H1 (cell line): Measurements from ENCODE around the gene INPP4B. TPM values are rescaled to one million over a fixed set of nuclear protein-coding genes. Genes with fewer than 3 reads are reported as not detected.

ENCODE experiments used
- CTCF ChIA-PET: fragments of 300-600 bp; sonication (Branson Sonifier 250); formaldehyde crosslinking; loops from one replicate; lab custom pipeline; 2021; ENCODE audit not compliant: partially characterized antibody; lab: Charles Lee
- POLR2A ChIA-PET: fragments of 300-600 bp; sonication (Branson Sonifier 250); formaldehyde crosslinking; loops from one replicate; lab custom pipeline; 2021; ENCODE audit warnings: inconsistent platforms; ENCODE audit not compliant: partially characterized antibody; lab: Charles Lee
- DNase-seq, 2 experiments: peaks; one replicate each; pipeline versions ENCODE4 v3.0.0 to v3.0.0-alpha.2; 2010 to 2022; ENCODE audit warnings: low spot score in 2 of 2, low read depth in 1 of 2, mixed read lengths in 1 of 2
- FAIRE-seq: peaks from 2 replicates; lab custom pipeline; 2011; peaks lifted over from hg19 to GRCh38; lab: Jason Lieb, UNC
- H2AFZ ChIP-seq: 2 replicates; pipeline ENCODE4 v1.8.1; 2012; ENCODE audit warnings: low read length, inconsistent platforms
- H2AK5ac ChIP-seq: 2 replicates; pipeline ENCODE4 v1.6.1; 2013; ENCODE audit warnings: low read depth, low read length
- H2BK120ac ChIP-seq: replicated peaks from 2 replicates; pipeline ENCODE3; 2013; ENCODE audit warnings: low read depth, low read length, inconsistent platforms
- H2BK12ac ChIP-seq: 2 replicates; pipeline ENCODE4 v1.6.1; 2013; ENCODE audit warnings: low read depth, low read length
- H2BK15ac ChIP-seq: 2 replicates; pipeline ENCODE4 v1.6.1; 2013; ENCODE audit warnings: low read length
- H2BK20ac ChIP-seq: 2 replicates; pipeline ENCODE4 v1.6.1; 2013; ENCODE audit warnings: low read length
- H2BK5ac ChIP-seq: 2 replicates; pipeline ENCODE4 v1.6.1; 2013; ENCODE audit warnings: low read depth, low read length
- H3K14ac ChIP-seq: 2 replicates; pipeline ENCODE4 v1.6.1; 2013; ENCODE audit warnings: inconsistent platforms; ENCODE audit not compliant: insufficient read length
- H3K18ac ChIP-seq: 2 replicates; pipeline ENCODE4 v1.6.1; 2013; ENCODE audit warnings: low read length; ENCODE audit errors: extremely low read depth
- H3K23ac ChIP-seq: 2 replicates; pipeline ENCODE4 v1.6.1; 2013; ENCODE audit warnings: inconsistent platforms; ENCODE audit not compliant: insufficient read length
- H3K23me2 ChIP-seq: 2 replicates; pipeline ENCODE4 v1.6.1; 2013; ENCODE audit warnings: low read depth, low read length
- H3K27ac ChIP-seq: 2 replicates; pipeline ENCODE4 v1.6.1; 2011; ENCODE audit warnings: low read depth, low read length, inconsistent platforms
- H3K27me3 ChIP-seq, 4 experiments: replicated peaks in 1 of 4; 1 replicate in 1 of 4; 2 replicates in 3 of 4; pipeline versions ENCODE4 v1.6.1 to v1.8.1; 2011 to 2013; ENCODE audit warnings: low read length in 3 of 4, mild to moderate bottlenecking in 3 of 4, inconsistent platforms in 2 of 4, mixed read lengths in 2 of 4, moderate library complexity in 1 of 4; ENCODE audit not compliant: control insufficient read depth in 3 of 4, insufficient read depth in 3 of 4; ENCODE audit errors: extremely low read depth in 1 of 4
- H3K36me3 ChIP-seq, 4 experiments: 2 replicates each; pipeline versions ENCODE4 v1.6.1 to v1.8.1; 2011 to 2013; ENCODE audit warnings: mild to moderate bottlenecking in 4 of 4, low read length in 3 of 4, moderate library complexity in 2 of 4, control low read depth in 1 of 4, inconsistent platforms in 1 of 4; ENCODE audit not compliant: insufficient read depth in 4 of 4, control insufficient read depth in 2 of 4
- H3K4ac ChIP-seq: replicated peaks from 2 replicates; pipeline ENCODE3; 2013; ENCODE audit warnings: low read length, low read depth, mixed read lengths, inconsistent platforms; ENCODE audit not compliant: insufficient read length
- H3K4me1 ChIP-seq, 4 experiments: replicated peaks in 1 of 4; 1 replicate in 1 of 4; 2 replicates in 3 of 4; pipeline versions ENCODE4 v1.6.1 to v1.8.1; 2011 to 2013; ENCODE audit warnings: low read length in 3 of 4, inconsistent platforms in 2 of 4, mixed read lengths in 1 of 4; ENCODE audit not compliant: insufficient read depth in 4 of 4, control insufficient read depth in 3 of 4
- H3K4me2 ChIP-seq, 2 experiments: 2 replicates each; pipeline versions ENCODE4 v1.6.1 to v1.8.1; 2011 to 2013; ENCODE audit warnings: low read depth in 2 of 2, low read length in 2 of 2, control low read depth in 1 of 2, inconsistent platforms in 1 of 2, mild to moderate bottlenecking in 1 of 2; ENCODE audit not compliant: insufficient read depth in 1 of 2
- H3K4me3 ChIP-seq, 4 experiments: fragments of 200-600, 300-600 bp in 1 of 4; sonication (generic), shearing (Covaris generic), sonication (Bioruptor Twin) in 1 of 4; 2 replicates each; pipeline versions ENCODE4 v1.5.1 to v1.8.1; 2011 to 2016; ENCODE audit warnings: low read length in 4 of 4, low read depth in 3 of 4, control low read depth in 2 of 4, inconsistent platforms in 2 of 4, mild to moderate bottlenecking in 2 of 4, mixed read lengths in 1 of 4, moderate library complexity in 1 of 4; ENCODE audit not compliant: insufficient read depth in 2 of 4; ENCODE audit errors: extremely low read depth in 1 of 4
- H3K56ac ChIP-seq: replicated peaks from 2 replicates; pipeline ENCODE3; 2013; ENCODE audit warnings: low read depth, mild to moderate bottlenecking, mixed read lengths, low read length, inconsistent platforms; ENCODE audit not compliant: insufficient read length
- H3K79me1 ChIP-seq: 2 replicates; pipeline ENCODE4 v1.6.1; 2013; ENCODE audit warnings: low read depth, low read length, control low read depth
- H3K79me2 ChIP-seq, 2 experiments: 2 replicates each; pipeline versions ENCODE4 v1.6.1 to v1.8.1; 2012 to 2013; ENCODE audit warnings: low read length in 2 of 2, mild to moderate bottlenecking in 2 of 2, inconsistent platforms in 1 of 2; ENCODE audit not compliant: insufficient read depth in 2 of 2, control insufficient read depth in 1 of 2
- H3K9ac ChIP-seq, 4 experiments: replicated peaks in 1 of 4; 1 replicate in 1 of 4; 2 replicates in 3 of 4; pipeline versions ENCODE4 v1.6.1 to v1.8.1; 2011 to 2013; ENCODE audit warnings: low read depth in 3 of 4, low read length in 3 of 4, control low read depth in 2 of 4, mild to moderate bottlenecking in 2 of 4, moderate library complexity in 2 of 4, inconsistent platforms in 1 of 4; ENCODE audit errors: extremely low read depth in 1 of 4
- H3K9me3 ChIP-seq, 2 experiments: 2 replicates each; pipeline versions ENCODE4 v1.6.1 to v1.8.1; 2012 to 2013; ENCODE audit warnings: mild to moderate bottlenecking in 2 of 2, moderate library complexity in 2 of 2, control low read depth in 1 of 2, inconsistent platforms in 1 of 2, low read depth in 1 of 2, low read length in 1 of 2, mixed read lengths in 1 of 2; ENCODE audit not compliant: insufficient read depth in 2 of 2
- H4K20me1 ChIP-seq, 2 experiments: replicated peaks in 1 of 2; 2 replicates each; pipeline versions ENCODE3 to v1.8.1; 2011 to 2013; ENCODE audit warnings: inconsistent platforms in 2 of 2, low read length in 2 of 2, mild to moderate bottlenecking in 1 of 2; ENCODE audit not compliant: insufficient read depth in 2 of 2, control insufficient read depth in 1 of 2
- H4K5ac ChIP-seq: 2 replicates; pipeline ENCODE4 v1.6.1; 2013; ENCODE audit warnings: low read length, low read depth, mixed read lengths, inconsistent platforms; ENCODE audit not compliant: insufficient read length
- H4K8ac ChIP-seq: 2 replicates; pipeline ENCODE4 v1.8.0; 2013; ENCODE audit warnings: mild to moderate bottlenecking, moderate library complexity, low read length, inconsistent platforms; ENCODE audit not compliant: insufficient read depth; ENCODE audit errors: extremely low read depth
- H4K91ac ChIP-seq: replicated peaks from 2 replicates; pipeline ENCODE3; 2013; ENCODE audit warnings: low read length, mixed read lengths, inconsistent platforms; ENCODE audit not compliant: insufficient read length
- BCL11A ChIP-seq, 2 experiments: IDR thresholded peaks; one replicate each; pipeline ENCODE4 v1.6.1; 2011; ENCODE audit warnings: low read depth in 2 of 2, low read length in 2 of 2, mild to moderate bottlenecking in 2 of 2
- MAFK ChIP-seq: IDR thresholded peaks from 2 replicates; pipeline ENCODE4 v1.6.1; 2012; ENCODE audit warnings: low read depth, mild to moderate bottlenecking, improper control_type of control experiment, low read length
- NANOG ChIP-seq: IDR thresholded peaks from 2 replicates; pipeline ENCODE4 v1.6.1; 2011; ENCODE audit warnings: low read length, low read depth, mild to moderate bottlenecking, inconsistent platforms; ENCODE audit not compliant: insufficient read depth, poor library complexity, severe bottlenecking
- RFX5 ChIP-seq: IDR thresholded peaks from 2 replicates; pipeline ENCODE4 v1.6.1; 2011; ENCODE audit warnings: low read depth, low read length, improper control_type of control experiment, borderline replicate concordance
- RXRA ChIP-seq: IDR thresholded peaks from 2 replicates; pipeline ENCODE4 v1.6.1; 2011; ENCODE audit warnings: low read depth, mild to moderate bottlenecking, low read length, moderate library complexity; ENCODE audit not compliant: insufficient read depth
- SAP30 ChIP-seq: fragments of 300-600 bp; sonication (generic); IDR thresholded peaks from 2 replicates; pipeline ENCODE4 v1.7.1; 2012; ENCODE audit warnings: low read length, moderate library complexity, mild to moderate bottlenecking, inconsistent platforms; ENCODE audit not compliant: insufficient read depth, insufficient replicate concordance
- SIN3A ChIP-seq, 2 experiments: IDR thresholded peaks in 1 of 2; conservative IDR thresholded peaks in 1 of 2; 2 replicates each; pipeline ENCODE4 v1.6.1; 2011 to 2012; ENCODE audit warnings: low read length in 2 of 2, improper control_type of control experiment in 1 of 2, low read depth in 1 of 2, mild to moderate bottlenecking in 1 of 2
- SP4 ChIP-seq: IDR thresholded peaks from 2 replicates; pipeline ENCODE4 v1.6.1; 2012; ENCODE audit warnings: low read length, inconsistent platforms
- TBP ChIP-seq: IDR thresholded peaks from 2 replicates; pipeline ENCODE4 v1.6.1; 2011; ENCODE audit warnings: low read depth, low read length, improper control_type of control experiment
- USF2 ChIP-seq: IDR thresholded peaks from 2 replicates; pipeline ENCODE4 v1.6.1; 2011; ENCODE audit warnings: low read length, improper control_type of control experiment
- ZNF274 ChIP-seq: IDR thresholded peaks from 2 replicates; pipeline ENCODE4 v1.7.0; 2012; ENCODE audit warnings: low read length, borderline replicate concordance; ENCODE audit errors: extremely low read depth
- WGBS, 2 experiments: shearing (Covaris generic) in 1 of 2; methylation state at CpG; one replicate each; pipeline versions ENCODE4 v1.1.6 to v1.1.7; 2013 to 2015; ENCODE audit warnings: low lambda C conversion rate in 2 of 2, mixed read lengths in 2 of 2, inconsistent platforms in 1 of 2, low coverage in 1 of 2, missing lambda C conversion rate in 1 of 2; ENCODE audit not compliant: insufficient replicate concordance in 2 of 2, insufficient coverage in 1 of 2, insufficient read length in 1 of 2; ENCODE audit errors: extremely low coverage in 1 of 2, missing lambda C conversion rate in 1 of 2; 5-methylcytosine and 5-hydroxymethylcytosine counted together
- polyA plus RNA-seq, 7 experiments: library from polyadenylated mRNA; depleted of rRNA in 3 of 7; stranded (reverse) in 5 of 7; unstranded in 2 of 7; fragments of >200 nt in 5 of 7; fragments of 200-250 nt in 2 of 7; gene quantifications; 1 replicate in 5 of 7; 2 replicates in 1 of 7; 4 replicates in 1 of 7; pipeline versions ENCODE4 v1.2.1 to v1.2.3, GENCODE V29; 2011 to 2013; ENCODE audit warnings: missing spikeins in 2 of 7, mixed read lengths in 2 of 7
- total RNA-seq: library from RNA; stranded (reverse); fragmentation: NEBNext Ultra II Directional; extraction: Animal tissue kit (Norgen Biotek cat#: 25700); gene quantifications from 2 replicates; pipeline ENCODE4 v1.2.1, GENCODE V29; 2021

INPP4B gene
- total and polyA plus RNA-seq, 2 of the 8 experiments (the other 6 are each of a cell fraction or from before 2014, with no cell fraction given) = 0.11 to 0.54 TPM

- no peak overlapping the region for H2BK20ac ChIP-seq
- no peak overlapping the region for H2BK15ac ChIP-seq
- no peaks in the 10 kb centered on the region for H3K4me1 ChIP-seq
- H3K4me3 ChIP-seq = no peak overlapping the region
- no peak overlapping the region for H3K23ac ChIP-seq
- H2BK12ac ChIP-seq = no peak overlapping the region
- 90% methylated on average over 1 of the region's 1 CpG; no CpG with 5 or more reads in 1 of the 2 experiments for WGBS, 2 experiments
- H2BK5ac ChIP-seq = no peak overlapping the region
- H3K56ac ChIP-seq = no peak overlapping the region
- H4K5ac ChIP-seq = no peak overlapping the region
- no peak overlapping the region for H3K14ac ChIP-seq
- TF ChIP-seq TBP (no peak), RXRA (no peak), SIN3A (conservative IDR thresholded peaks at IDR 0.05 in 1 of 2, IDR thresholded peaks at IDR 0.05 in 1 of 2; ENCODE audit: low read depth in 1 of 2, low read length in 2 of 2) (no peak), RFX5 (no peak), MAFK (no peak), USF2 (no peak), BCL11A (IDR thresholded peaks at IDR 0.05; ENCODE audit: low read depth in 2 of 2, low read length in 2 of 2) (no peak), SP4 (no peak), ZNF274 (no peak), NANOG (no peak), SAP30 (no peak)
- no peaks in the 10 kb centered on the region for H3K79me2 ChIP-seq
- H3K23me2 ChIP-seq = no peaks in the 10 kb centered on the region
- no peak overlapping the region for H3K9ac ChIP-seq
- no peaks in the 10 kb centered on the region for H3K9me3 ChIP-seq
- H3K4me2 ChIP-seq = no peak overlapping the region
- H3K27me3 ChIP-seq = no peaks in the 10 kb centered on the region
- H3K36me3 ChIP-seq = no peaks in the 10 kb centered on the region
- DNase-seq (no peak), FAIRE-seq (no peak)
- POLR2A ChIA-PET = no interaction called here
- H3K4ac ChIP-seq = no peak overlapping the region
- H2AFZ ChIP-seq = no peak overlapping the region
- CTCF ChIA-PET = no interaction called here
- no peak overlapping the region for H2AK5ac ChIP-seq
- H4K8ac ChIP-seq = no peak overlapping the region
- H4K91ac ChIP-seq = no peak overlapping the region
- no peaks in the 10 kb centered on the region for H4K20me1 ChIP-seq
- H3K27ac ChIP-seq = no peak overlapping the region
- no peak overlapping the region for H3K18ac ChIP-seq
- H2BK120ac ChIP-seq = no peak overlapping the region
- no peaks in the 10 kb centered on the region for H3K79me1 ChIP-seq
Measured at GRCh38 chr4:142815834-142816233, 30.3 kb downstream of the INPP4B start.
